HG03196 (cell line): ENCODE results near the gene LAMP1.
"Not testable (repeated sequence)": the region's sequence is repeated elsewhere in the genome, so short reads cannot be mapped to it uniquely, and the experiment has no call there.

Experiments used
- ATAC-seq: cut with Tn5 transposase; IDR thresholded peaks from one replicate; pipeline ENCODE4 v1.9.1; 2021; ENCODE audit not compliant: unreplicated experiment

The LAMP1 gene

DNA sequence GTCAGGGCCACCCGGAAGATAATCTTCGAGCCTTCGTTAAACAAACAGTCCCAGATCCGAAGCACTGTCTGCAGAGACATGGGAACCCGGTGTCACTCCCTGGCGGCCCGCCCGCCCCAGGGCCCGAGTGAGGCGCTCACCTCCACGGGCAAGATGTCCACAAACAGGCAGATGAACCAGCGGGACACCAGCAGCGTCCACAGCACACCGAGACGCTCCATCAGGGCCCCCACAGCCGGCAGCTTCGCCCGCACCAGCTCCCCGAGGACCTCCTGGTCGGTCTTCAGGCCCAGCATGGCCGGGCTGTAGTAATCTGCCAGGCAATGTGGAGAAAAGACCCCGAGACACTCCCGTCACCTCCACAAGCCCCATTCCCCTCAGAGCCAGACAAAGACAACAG lies 28.7 kb downstream of the LAMP1 start:
- ATAC-seq: no peak

DNA sequence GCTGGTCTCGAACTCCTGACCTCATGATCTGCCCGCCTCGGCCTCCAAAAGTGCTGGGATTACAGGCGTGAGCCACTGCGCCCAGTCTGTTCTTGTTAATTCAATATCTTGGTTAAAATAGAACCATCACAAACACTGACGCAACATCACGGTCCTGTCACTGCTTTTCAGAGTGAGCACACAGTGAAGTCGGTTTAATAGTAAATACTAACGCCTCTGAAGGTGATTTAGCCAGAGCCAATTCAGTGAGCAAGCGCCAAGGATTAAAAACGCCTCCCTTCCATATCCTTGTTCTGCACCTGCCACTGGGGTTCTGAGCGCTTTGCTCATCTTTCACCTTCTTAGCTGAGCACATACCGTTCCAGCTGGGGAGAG lies 30.3 kb downstream of the LAMP1 start:
- no peak for ATAC-seq

- no peak for ATAC-seq
These were observed 30.9 kb downstream of the LAMP1 start for GRCh38 chr13:113327766-113328471.

DNA sequence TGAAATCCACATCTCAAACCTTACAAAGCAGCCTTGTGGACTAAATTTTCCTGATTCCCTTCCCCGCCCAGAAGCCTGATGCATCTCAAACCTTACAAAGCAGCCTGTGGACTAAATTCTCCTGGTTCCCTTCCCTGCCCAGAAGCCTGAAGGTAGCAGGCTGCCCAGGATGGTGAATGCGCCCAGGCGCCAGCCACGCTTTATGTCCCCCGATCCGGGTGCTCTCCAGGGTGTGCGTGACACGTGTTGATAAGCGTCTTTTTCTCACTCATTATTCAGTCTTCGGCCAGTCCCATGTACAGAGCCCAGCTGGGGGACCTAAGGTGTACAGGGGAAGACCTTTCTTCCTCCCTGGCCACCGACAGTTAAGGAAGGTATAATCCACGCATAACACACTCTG lies 31.8 kb downstream of the LAMP1 start:
- ATAC-seq: no peak

DNA sequence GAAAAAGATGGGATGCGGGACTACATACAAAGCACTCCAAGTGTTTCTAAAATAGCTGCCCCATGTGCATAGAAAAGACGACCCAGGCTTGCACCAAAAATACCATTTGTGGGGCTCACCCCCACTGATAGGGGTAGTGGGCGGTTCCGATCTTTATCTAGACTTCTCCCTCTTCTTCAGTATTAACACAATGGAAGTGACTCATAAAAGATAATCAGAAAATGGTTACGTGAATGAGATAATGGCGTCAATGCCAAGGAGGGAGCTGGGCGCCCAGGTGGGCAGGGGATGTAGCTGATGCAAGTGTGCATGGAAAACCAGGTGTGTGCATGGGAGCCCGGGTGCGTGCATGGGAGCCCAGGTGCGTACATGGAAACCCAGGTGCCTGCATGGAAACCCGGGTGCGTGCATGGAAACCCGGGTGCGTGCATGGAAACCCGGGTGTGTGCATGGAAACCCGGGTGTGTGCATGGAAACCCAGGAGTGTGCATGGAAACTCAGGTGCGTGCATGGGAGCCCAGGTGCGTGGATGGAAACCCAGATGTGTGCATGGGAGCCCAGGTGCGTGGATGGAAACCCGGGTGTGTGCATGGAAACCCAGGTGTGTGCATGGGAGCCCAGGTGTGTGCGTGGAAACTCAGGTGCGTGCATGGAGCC lies 32.7 kb downstream of the LAMP1 start:
- ATAC-seq: no peak

GRCh38 chr13:113332615-113333014 lies 35.6 kb downstream of the LAMP1 start:
- no peak for ATAC-seq

DNA sequence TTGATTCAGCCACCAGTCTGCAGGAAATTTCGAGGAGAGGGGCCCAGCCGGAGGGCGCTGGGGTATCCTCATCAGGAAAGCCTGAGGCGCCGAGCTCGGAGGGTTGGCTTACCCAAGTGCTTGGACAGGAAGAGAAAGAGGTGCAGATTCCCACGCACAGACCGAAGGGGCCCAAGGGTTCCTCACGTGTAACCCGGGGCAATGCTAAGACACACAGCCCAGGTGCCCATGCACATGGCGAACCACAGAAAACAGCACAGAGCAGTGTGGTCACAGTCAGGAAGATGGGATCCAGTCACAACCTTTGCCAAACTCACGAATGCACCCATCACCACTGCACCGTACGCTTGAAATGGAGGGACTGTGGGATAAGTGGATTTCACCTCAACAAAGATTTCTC lies 36.0 kb downstream of the LAMP1 start:
- no peak for ATAC-seq

DNA sequence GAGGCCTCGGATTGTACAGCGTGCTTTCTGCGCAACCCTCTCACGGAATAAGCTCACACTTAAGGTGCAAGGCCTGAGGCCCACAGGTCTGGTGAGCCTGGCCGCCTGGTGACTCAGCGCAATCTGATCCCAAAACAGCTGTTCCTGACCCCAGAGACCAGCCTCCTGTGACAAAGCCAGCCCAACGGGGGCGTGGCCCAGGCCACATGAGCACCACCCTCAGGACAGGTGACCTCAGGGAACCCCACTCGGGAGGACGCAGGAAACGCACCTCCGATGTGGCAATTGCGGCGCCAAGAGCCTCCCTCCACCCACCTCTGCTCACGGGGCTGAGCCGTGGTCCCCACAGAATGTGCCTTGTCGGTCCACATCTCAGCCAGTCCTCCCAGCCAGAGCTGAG lies 40.5 kb downstream of the LAMP1 start:
- no peak for ATAC-seq

DNA sequence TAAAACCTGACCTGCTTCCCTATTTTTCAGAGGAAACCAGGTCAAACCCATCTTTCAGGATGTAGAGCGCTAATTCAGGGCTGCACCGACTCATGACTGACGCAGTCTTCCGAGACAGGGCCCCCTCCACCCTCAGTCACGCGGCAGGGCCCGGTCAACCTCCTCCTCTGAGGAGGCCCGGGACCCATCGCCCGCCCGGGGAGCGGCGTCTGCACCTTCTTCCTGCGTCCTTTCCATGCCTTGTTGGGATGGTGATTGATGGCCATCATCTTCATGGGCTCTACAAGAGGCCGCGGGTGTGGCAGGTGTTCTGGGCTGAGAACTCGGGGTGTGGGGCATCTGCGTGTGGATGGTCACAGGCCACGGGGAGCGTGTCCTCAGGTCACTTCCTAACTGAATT lies 40.9 kb downstream of the LAMP1 start:
- no peak for ATAC-seq

DNA sequence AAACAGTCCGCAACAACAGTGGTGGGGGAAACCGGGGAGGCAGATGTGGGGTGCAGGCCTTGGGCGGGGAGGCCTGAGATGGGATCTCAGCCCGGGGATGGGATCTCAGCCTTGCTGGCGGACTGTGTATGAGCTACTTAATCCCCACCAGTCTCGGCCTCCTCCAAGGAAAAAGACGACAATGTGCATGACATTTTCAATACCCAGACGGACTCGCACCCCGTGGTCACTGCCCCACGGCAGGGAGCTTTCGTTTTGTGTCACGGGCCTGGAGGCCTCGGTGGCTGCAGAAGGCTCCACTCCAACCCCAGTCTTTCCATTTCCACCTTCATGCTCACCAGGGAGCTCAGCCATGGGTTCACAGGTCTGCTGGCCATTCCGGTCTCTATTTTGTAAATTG lies 41.4 kb downstream of the LAMP1 start:
- ATAC-seq: no peak

- no peak for ATAC-seq
These were observed 46.0 kb downstream of the LAMP1 start for GRCh38 chr13:113342820-113343691.

DNA sequence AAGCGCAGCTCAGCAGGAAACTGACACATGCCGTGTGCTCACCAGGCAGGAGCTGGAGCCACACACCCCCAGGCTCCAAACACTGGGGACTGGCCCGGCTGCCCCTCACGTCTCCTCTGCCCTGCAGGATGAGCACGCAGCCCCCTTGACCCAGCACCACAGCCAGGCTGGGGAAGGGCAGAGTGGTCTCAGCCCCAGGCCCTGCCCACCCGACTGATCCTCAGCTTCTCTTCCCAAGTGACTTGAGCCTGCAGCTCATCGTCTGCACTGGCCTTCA lies 46.6 kb downstream of the LAMP1 start:
- no peak for ATAC-seq

- no peak for ATAC-seq
These were observed 48.4 kb downstream of the LAMP1 start for GRCh38 chr13:113345486-113345885.

GRCh38 chr13:113347736-113348225 lies 50.7 kb downstream of the LAMP1 start:
- ATAC-seq: not testable (repeated sequence)

GRCh38 chr13:113348591-113348990 lies 51.6 kb downstream of the LAMP1 start:
- ATAC-seq: no peak

GRCh38 chr13:113349050-113349449 lies 52.0 kb downstream of the LAMP1 start:
- no peak for ATAC-seq

DNA sequence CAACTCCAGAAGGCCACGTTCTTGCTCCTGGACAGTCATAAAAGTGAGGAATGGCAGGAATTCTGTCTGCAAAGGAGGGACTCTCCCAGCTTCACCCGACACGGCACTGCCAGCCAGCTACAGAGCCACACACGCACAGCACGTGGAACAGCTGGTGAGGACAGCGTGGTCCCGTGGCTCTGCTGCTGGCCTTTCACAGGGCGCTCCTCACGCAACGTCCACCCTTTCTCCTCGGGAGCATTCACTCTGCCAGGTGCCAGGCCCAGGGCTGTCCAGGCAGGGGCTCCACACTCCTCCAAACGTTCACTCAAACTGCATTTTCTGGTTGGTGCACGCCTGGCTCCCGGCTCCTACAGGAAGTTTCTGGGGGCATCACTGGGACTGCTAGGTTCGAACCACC lies 52.5 kb downstream of the LAMP1 start:
- ATAC-seq: no peak

DNA sequence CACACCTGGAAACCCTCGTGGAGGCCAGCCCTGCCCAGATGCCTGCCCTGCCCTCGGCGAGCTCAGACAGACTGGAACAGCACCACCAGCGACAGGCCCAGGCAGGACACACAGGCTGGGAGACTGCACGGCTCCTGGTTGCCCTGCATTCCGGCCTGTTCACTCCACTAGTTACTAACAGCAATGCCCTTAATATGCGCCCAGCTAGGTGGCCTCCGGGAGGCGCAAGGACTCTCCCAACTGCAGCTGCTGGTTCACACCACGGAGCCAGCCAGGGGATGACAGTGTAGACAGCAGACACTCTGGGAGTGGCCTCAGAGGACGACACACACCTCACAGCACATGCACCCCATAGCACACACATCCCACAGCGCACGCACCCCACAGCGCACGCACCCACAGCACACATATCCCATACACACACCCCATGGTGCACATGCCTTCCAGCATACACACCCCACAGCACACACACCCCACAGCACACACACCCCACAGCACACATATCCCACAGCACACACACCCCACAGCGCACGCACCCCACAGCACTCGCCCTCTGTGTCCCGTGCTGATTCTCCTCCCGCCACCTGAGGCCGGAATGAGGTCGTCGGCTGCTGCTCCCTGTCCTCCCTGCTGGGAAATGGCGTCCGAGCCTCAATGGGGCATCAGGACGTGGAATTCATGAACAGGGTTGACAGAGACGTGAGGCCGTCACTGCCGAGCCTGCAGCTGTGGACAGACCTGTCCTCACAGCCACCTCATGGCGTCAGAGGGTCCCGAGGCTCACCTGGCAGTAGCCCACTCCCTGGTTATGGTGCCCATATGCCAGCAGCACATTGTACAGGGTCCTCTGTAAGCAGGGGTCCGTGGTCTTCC lies 53.3 kb downstream of the LAMP1 start:
- ATAC-seq: no peak

GRCh38 chr13:113350938-113351335 lies 53.9 kb downstream of the LAMP1 start:
- no peak for ATAC-seq

- no peak for ATAC-seq
These were observed 54.5 kb downstream of the LAMP1 start for GRCh38 chr13:113351514-113352026.

DNA sequence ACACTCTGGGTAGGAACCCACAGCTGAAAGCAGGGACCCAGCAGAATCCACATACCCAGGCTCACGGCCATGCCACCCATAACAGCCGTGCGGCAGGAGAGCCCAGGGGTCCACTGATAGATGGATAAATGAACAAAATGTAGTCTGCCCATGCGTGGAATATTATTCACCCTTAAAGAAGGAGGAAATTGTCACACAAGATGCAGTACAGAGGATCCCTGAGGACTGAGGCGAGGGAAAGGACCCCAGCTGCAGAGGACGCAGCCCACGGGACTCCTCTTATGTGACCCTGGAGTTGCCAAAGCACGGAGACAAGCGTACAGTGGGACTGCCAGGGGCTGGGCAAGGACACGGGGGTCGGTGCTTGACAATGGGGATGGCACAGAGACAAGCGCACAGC lies 56.2 kb downstream of the LAMP1 start:
- no peak for ATAC-seq
